ENCODE results near the gene SLC6A9. TPM values are rescaled to one million over a fixed set of nuclear protein-coding genes. Genes with fewer than 3 reads are reported as not detected.

SLC6A9 gene
- total RNA-seq, 1 donor from 2014 or later: 24.3 TPM

DNA sequence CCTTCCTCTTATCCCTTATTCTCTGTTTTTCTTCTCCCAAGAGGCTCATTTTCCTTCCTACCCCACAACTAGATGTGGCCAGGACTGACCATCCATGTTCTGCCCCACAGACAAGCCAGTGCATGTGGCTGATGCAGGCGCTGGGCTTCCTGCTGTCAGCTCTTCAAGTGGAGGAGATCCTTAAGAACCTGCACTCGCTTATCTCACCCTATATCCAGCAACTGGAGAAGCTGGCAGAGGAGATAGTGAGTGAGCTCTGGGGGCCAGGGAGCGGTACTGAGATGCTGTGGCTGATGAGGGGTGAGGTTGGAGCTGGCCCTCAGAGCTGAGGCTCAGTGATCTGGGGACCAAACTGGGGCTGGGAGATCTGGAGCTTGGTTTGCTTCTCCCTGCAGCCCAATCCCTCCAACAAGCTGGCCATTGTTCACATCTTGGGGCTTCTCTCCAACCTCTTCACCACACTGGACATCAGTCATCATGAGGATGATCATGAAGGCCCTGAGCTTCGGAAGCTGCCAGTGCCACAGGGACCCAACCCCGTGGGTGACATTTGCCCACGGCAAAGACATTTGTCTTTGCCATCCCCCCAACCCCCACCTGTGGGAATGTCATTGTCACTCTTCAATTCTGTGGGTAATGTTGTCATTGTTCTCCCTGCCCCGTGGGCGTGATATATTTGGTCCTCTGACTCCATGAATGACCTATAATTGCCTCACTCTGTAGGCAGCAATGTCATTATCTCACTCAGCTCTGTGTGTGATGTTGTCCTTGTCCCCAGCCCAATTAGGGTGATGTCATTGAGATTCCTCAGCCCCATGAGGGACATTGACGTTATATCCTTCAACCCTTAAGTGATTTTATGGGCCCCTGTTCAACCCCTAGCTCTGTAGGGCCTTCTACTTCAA, 72.7 kb downstream of the SLC6A9 start:
- intact Hi-C loops (cut with DNase I): no loop called here
- Histone ChIP-seq H3K4me1 (no peaks in the 10 kb centered on the region), H3K27me3 (no peaks in the 10 kb centered on the region), H3K27ac (no peak overlapping the region), H3K4me3 (no peak overlapping the region), H3K36me3 (peaks cover 0 to 42% of the 10 kb centered on the region in 2 donors), H3K9me3 (no peaks in the 10 kb centered on the region)
- DNase-seq (ENCODE audit: extremely low spot score in 2 of 2): no peak
- TF ChIP-seq POLR2AphosphoS5 (IDR thresholded peaks at IDR 0.05; ENCODE audit: insufficient read depth in 1 of 2, low read depth in 1 of 2): no peak
- TF ChIP-seq, protein P1, sequence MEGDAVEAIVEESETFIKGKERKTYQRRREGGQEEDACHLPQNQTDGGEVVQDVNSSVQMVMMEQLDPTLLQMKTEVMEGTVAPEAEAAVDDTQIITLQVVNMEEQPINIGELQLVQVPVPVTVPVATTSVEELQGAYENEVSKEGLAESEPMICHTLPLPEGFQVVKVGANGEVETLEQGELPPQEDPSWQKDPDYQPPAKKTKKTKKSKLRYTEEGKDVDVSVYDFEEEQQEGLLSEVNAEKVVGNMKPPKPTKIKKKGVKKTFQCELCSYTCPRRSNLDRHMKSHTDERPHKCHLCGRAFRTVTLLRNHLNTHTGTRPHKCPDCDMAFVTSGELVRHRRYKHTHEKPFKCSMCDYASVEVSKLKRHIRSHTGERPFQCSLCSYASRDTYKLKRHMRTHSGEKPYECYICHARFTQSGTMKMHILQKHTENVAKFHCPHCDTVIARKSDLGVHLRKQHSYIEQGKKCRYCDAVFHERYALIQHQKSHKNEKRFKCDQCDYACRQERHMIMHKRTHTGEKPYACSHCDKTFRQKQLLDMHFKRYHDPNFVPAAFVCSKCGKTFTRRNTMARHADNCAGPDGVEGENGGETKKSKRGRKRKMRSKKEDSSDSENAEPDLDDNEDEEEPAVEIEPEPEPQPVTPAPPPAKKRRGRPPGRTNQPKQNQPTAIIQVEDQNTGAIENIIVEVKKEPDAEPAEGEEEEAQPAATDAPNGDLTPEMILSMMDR (IDR thresholded peaks at IDR 0.05): no peak
- TF ChIP-seq POLR2A (IDR thresholded peaks at IDR 0.05): no peak

- no peak for DNase-seq (ENCODE audit: extremely low spot score in 2 of 2)
- intact Hi-C loops (cut with DNase I): no loop called here
- TF ChIP-seq POLR2A (IDR thresholded peaks at IDR 0.05) (no peak), POLR2AphosphoS5 (IDR thresholded peaks at IDR 0.05; ENCODE audit: insufficient read depth in 1 of 2, low read depth in 1 of 2) (no peak)
- TF ChIP-seq, protein P1 (IDR thresholded peaks at IDR 0.05): no peak
- H3K9me3 ChIP-seq: no peaks in the 10 kb centered on the region
- H3K36me3 ChIP-seq: peaks cover 0 to 42% of the 10 kb centered on the region in 2 donors
- no peaks in the 10 kb centered on the region for H3K27me3 ChIP-seq
- no peaks in the 10 kb centered on the region for H3K4me1 ChIP-seq
- no peak overlapping the region for H3K4me3 ChIP-seq
- H3K27ac ChIP-seq: no peak overlapping the region
Measured at GRCh38 chr1:43957407-43958040, 73.7 kb downstream of the SLC6A9 start.

DNA sequence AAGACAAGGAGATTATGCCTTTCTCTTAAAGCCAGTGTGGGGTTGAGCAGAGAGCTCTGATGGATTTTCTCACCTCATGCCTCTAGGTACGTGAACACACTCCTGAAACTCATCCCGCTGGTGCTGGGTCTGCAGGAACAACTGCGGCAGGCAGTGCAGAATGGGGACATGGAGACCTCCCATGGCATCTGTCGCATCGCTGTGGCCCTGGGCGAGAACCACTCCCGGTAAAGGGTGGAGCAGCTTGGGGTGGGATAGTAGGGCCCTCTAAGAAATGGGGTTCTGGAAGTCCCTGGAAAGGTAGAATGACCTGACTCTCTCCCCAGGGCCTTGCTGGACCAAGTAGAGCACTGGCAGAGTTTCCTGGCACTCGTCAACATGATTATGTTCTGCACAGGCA, 75.0 kb downstream of the SLC6A9 start:
- intact Hi-C loops (cut with DNase I): no loop called here
- no peak for DNase-seq (ENCODE audit: extremely low spot score in 2 of 2)
- TF ChIP-seq, protein P1 (IDR thresholded peaks at IDR 0.05): no peak
- TF ChIP-seq POLR2AphosphoS5 (IDR thresholded peaks at IDR 0.05; ENCODE audit: insufficient read depth in 1 of 2, low read depth in 1 of 2) (no peak), POLR2A (IDR thresholded peaks at IDR 0.05) (no peak)
- no peak overlapping the region for H3K27ac ChIP-seq
- no peaks in the 10 kb centered on the region for H3K4me1 ChIP-seq
- peaks cover 0 to 42% of the 10 kb centered on the region in 2 donors for H3K36me3 ChIP-seq
- H3K9me3 ChIP-seq: no peaks in the 10 kb centered on the region
- H3K4me3 ChIP-seq: no peak overlapping the region
- H3K27me3 ChIP-seq: no peaks in the 10 kb centered on the region

DNA sequence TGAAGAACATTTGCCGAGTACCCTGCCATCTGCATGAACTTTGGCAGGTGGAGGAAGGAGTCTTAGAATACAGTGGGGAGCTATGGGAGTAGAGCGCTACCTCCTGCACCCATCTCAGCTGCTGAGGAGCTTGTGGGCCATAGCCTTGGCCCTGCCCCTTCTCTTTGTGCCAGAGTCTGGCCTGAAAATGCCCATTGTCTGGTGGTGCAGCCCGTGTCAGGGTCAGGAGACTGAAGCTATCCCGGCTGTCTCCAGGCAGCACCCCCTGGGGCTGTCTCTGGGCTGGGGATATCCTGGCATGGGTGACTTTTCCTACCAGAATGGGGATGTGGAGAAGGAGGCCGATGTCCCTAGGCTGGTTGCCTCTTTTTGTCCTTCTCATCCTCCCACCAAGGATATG, 77.2 kb downstream of the SLC6A9 start:
- Histone ChIP-seq H3K27me3 (no peaks in the 10 kb centered on the region), H3K27ac (no peak overlapping the region), H3K4me1 (peaks cover under 1% of the 10 kb centered on the region), H3K9me3 (no peaks in the 10 kb centered on the region), H3K4me3 (no peak overlapping the region), H3K36me3 (peaks cover 0 to 24% of the 10 kb centered on the region in 2 donors)
- DNase-seq (ENCODE audit: extremely low spot score in 2 of 2): no peak
- intact Hi-C loops (cut with DNase I): no loop called here
- TF ChIP-seq POLR2A (IDR thresholded peaks at IDR 0.05) (no peak), POLR2AphosphoS5 (IDR thresholded peaks at IDR 0.05; ENCODE audit: insufficient read depth in 1 of 2, low read depth in 1 of 2) (no peak)
- TF ChIP-seq, protein P1 (IDR thresholded peaks at IDR 0.05): no peak
